HG03439 (cell line): ENCODE measurements around the gene ASPA.
"Not testable (repeated sequence)": the region's sequence is repeated elsewhere in the genome, so short reads cannot be mapped to it uniquely, and the experiment has no call there.

ENCODE experiments used
- ATAC-seq: cut with Tn5 transposase; IDR thresholded peaks from one replicate; pipeline ENCODE4 v1.9.1; 2021; ENCODE audit warnings: mild to moderate bottlenecking, moderate library complexity; ENCODE audit not compliant: unreplicated experiment

Gene ASPA

GRCh38 chr17:3507071-3507470, 31.3 kb downstream of the ASPA start:
- ATAC-seq: no peak

GRCh38 chr17:3507869-3508268, 32.1 kb downstream of the ASPA start:
- ATAC-seq: no peak

- no peak for ATAC-seq
Measured at GRCh38 chr17:3510090-3510489, 34.3 kb downstream of the ASPA start.

GRCh38 chr17:3511852-3512504, 36.2 kb downstream of the ASPA start:
- no peak for ATAC-seq

- ATAC-seq: no peak
Measured at GRCh38 chr17:3512505-3513171, 36.8 kb downstream of the ASPA start.

- ATAC-seq: no peak
Measured at GRCh38 chr17:3513305-3514035, 37.7 kb downstream of the ASPA start.

- not testable (repeated sequence) for ATAC-seq
Measured at GRCh38 chr17:3514167-3514566, 38.4 kb downstream of the ASPA start.

GRCh38 chr17:3514873-3515272, 39.1 kb downstream of the ASPA start:
- ATAC-seq: no peak

GRCh38 chr17:3519472-3519871, 43.7 kb downstream of the ASPA start:
- not testable (repeated sequence) for ATAC-seq

GRCh38 chr17:3524024-3524423, 48.2 kb downstream of the ASPA start:
- ATAC-seq: no peak

GRCh38 chr17:3526491-3526890, 50.7 kb downstream of the ASPA start:
- no peak for ATAC-seq

- no peak for ATAC-seq
Measured at GRCh38 chr17:3526971-3527370, 51.2 kb downstream of the ASPA start.

- ATAC-seq: no peak
Measured at GRCh38 chr17:3527468-3527867, 51.7 kb downstream of the ASPA start.

- ATAC-seq: no peak
Measured at GRCh38 chr17:3527896-3528295, 52.1 kb downstream of the ASPA start.

GRCh38 chr17:3528403-3528851, 52.6 kb downstream of the ASPA start:
- ATAC-seq: no peak

- ATAC-seq: no peak
Measured at GRCh38 chr17:3528880-3529511, 53.2 kb downstream of the ASPA start.

- ATAC-seq: no peak
Measured at GRCh38 chr17:3529817-3530741, 54.3 kb downstream of the ASPA start.

GRCh38 chr17:3531266-3532101, 55.7 kb downstream of the ASPA start:
- no peak for ATAC-seq

- no peak for ATAC-seq
Measured at GRCh38 chr17:3532106-3532858, 56.5 kb downstream of the ASPA start.
